Measurements from ENCODE around the gene CADPS2. TPM values are rescaled to one million over a fixed set of nuclear protein-coding genes. Genes with fewer than 3 reads are reported as not detected.
A peak's percentile ranks its signal among the peaks of the same experiment; 100 is the strongest.

The CADPS2 gene
- total RNA-seq, 1 donor from 2014 or later, result 19.1 TPM

GRCh38 chr7:122553761-122554160 lies 332.5 kb downstream of the CADPS2 start:
- H4K20me1 ChIP-seq (ENCODE audit: low read depth), result no peaks in the 10 kb centered on the region
- no peaks in the 10 kb centered on the region for H3K36me3 ChIP-seq
- H3K79me2 ChIP-seq (ENCODE audit: low read depth), result no peaks in the 10 kb centered on the region
- H3K4me2 ChIP-seq, result no peak overlapping the region
- no peak for TF ChIP-seq EZH2 (IDR thresholded peaks at IDR 0.05)
- TF ChIP-seq, protein P1, sequence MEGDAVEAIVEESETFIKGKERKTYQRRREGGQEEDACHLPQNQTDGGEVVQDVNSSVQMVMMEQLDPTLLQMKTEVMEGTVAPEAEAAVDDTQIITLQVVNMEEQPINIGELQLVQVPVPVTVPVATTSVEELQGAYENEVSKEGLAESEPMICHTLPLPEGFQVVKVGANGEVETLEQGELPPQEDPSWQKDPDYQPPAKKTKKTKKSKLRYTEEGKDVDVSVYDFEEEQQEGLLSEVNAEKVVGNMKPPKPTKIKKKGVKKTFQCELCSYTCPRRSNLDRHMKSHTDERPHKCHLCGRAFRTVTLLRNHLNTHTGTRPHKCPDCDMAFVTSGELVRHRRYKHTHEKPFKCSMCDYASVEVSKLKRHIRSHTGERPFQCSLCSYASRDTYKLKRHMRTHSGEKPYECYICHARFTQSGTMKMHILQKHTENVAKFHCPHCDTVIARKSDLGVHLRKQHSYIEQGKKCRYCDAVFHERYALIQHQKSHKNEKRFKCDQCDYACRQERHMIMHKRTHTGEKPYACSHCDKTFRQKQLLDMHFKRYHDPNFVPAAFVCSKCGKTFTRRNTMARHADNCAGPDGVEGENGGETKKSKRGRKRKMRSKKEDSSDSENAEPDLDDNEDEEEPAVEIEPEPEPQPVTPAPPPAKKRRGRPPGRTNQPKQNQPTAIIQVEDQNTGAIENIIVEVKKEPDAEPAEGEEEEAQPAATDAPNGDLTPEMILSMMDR (IDR thresholded peaks at IDR 0.05), result no peak
- TF ChIP-seq EZH2phosphoT487 (IDR thresholded peaks at IDR 0.05), result no peak
- H3K9ac ChIP-seq, result no peak overlapping the region
- Mint-ChIP-seq H3K4me1 (peaks cover 17% of the 10 kb centered on the region), H3K27ac (no peak overlapping the region), H3K4me3 (no peak overlapping the region), H3K36me3 (no peaks in the 10 kb centered on the region), H3K9me3 (no peaks in the 10 kb centered on the region), H3K27me3 (ENCODE audit: insufficient read depth, low read depth) (no peaks in the 10 kb centered on the region)
- H3K4me1 ChIP-seq, result peaks cover 10% of the 10 kb centered on the region
- H2AFZ ChIP-seq (replicated peaks), result no peak overlapping the region
- no peaks in the 10 kb centered on the region for H3K27me3 ChIP-seq
- no peak for DNase-seq (ENCODE audit: low spot score)
- no peak overlapping the region for H3K27ac ChIP-seq
- peaks cover 13% of the 10 kb centered on the region for H3F3A ChIP-seq (ENCODE audit: low read depth)
- H3K4me3 ChIP-seq, result no peak overlapping the region
- no peaks in the 10 kb centered on the region for H3K9me3 ChIP-seq (ENCODE audit: low read depth)

DNA sequence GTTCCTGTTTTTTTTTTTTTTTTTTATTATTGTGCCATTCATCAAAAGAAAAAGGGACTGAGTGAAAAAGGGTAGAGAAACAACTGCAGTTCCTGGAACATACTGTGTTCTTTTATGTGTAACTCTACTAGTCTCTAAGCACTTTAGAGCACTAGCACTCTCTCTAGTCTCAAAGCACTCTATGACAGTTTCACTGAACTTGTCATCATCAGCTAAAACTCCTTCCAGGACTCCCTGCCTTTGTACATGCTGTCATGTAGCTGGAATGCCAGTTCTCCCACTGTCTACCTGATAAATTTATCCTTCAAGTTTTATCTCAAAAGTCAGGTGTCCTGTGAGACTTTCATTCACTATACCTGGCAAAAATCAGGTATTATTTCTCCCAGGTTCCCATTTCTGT lies 333.5 kb downstream of the CADPS2 start:
- Histone ChIP-seq H3K27me3 (no peaks in the 10 kb centered on the region), H3K79me2 (ENCODE audit: low read depth) (no peaks in the 10 kb centered on the region), H3K9ac (no peak overlapping the region), H3F3A (ENCODE audit: low read depth) (peaks cover 11% of the 10 kb centered on the region), H3K9me3 (ENCODE audit: low read depth) (no peaks in the 10 kb centered on the region), H3K4me3 (no peak overlapping the region), H3K27ac (no peak overlapping the region), H4K20me1 (ENCODE audit: low read depth) (no peaks in the 10 kb centered on the region), H3K4me1 (peaks cover 10% of the 10 kb centered on the region), H2AFZ (replicated peaks) (no peak overlapping the region), H3K36me3 (no peaks in the 10 kb centered on the region), H3K4me2 (no peak overlapping the region)
- TF ChIP-seq EZH2phosphoT487 (IDR thresholded peaks at IDR 0.05) (no peak), EZH2 (IDR thresholded peaks at IDR 0.05) (no peak)
- TF ChIP-seq, protein P1 (IDR thresholded peaks at IDR 0.05), result no peak
- no peaks in the 10 kb centered on the region for H3K9me3 Mint-ChIP-seq
- H3K27me3 Mint-ChIP-seq (ENCODE audit: insufficient read depth, low read depth), result no peaks in the 10 kb centered on the region
- H3K27ac Mint-ChIP-seq, result no peak overlapping the region
- peaks cover 16% of the 10 kb centered on the region for H3K4me1 Mint-ChIP-seq
- DNase-seq (ENCODE audit: low spot score), result no peak
- no peak overlapping the region for H3K4me3 Mint-ChIP-seq
- H3K36me3 Mint-ChIP-seq, result no peaks in the 10 kb centered on the region

GRCh38 chr7:122550545-122550944 lies 335.7 kb downstream of the CADPS2 start:
- Histone ChIP-seq H3K9me3 (ENCODE audit: low read depth) (no peaks in the 10 kb centered on the region), H2AFZ (replicated peaks) (no peak overlapping the region), H3K4me1 (no peaks in the 10 kb centered on the region), H3K4me3 (no peak overlapping the region), H3K79me2 (ENCODE audit: low read depth) (no peaks in the 10 kb centered on the region), H3K36me3 (no peaks in the 10 kb centered on the region), H3K9ac (no peak overlapping the region), H4K20me1 (ENCODE audit: low read depth) (no peaks in the 10 kb centered on the region), H3K27ac (no peak overlapping the region), H3F3A (ENCODE audit: low read depth) (no peaks in the 10 kb centered on the region), H3K4me2 (no peak overlapping the region), H3K27me3 (no peaks in the 10 kb centered on the region)
- H3K9me3 Mint-ChIP-seq, result no peaks in the 10 kb centered on the region
- TF ChIP-seq EZH2 (IDR thresholded peaks at IDR 0.05) (no peak), EZH2phosphoT487 (IDR thresholded peaks at IDR 0.05) (no peak)
- TF ChIP-seq, protein P1 (IDR thresholded peaks at IDR 0.05), result peak; percentile 47
- no peak for DNase-seq (ENCODE audit: low spot score)
- no peak overlapping the region for H3K4me3 Mint-ChIP-seq
- no peaks in the 10 kb centered on the region for H3K4me1 Mint-ChIP-seq
- H3K27me3 Mint-ChIP-seq (ENCODE audit: insufficient read depth, low read depth), result no peaks in the 10 kb centered on the region
- H3K27ac Mint-ChIP-seq, result no peak overlapping the region
- H3K36me3 Mint-ChIP-seq, result no peaks in the 10 kb centered on the region

All from neural progenitor cell (in vitro differentiated cells).